Osteocyte (in vitro differentiated cells): ENCODE results near the gene GJC1. TPM values are rescaled to one million over a fixed set of nuclear protein-coding genes. Genes with fewer than 3 reads are reported as not detected.

Experiments
- total RNA-seq: library from RNA; stranded (reverse); gene quantifications from 2 replicates; pipeline ENCODE4 v1.2.1, GENCODE V29; 2021

The GJC1 gene
- total RNA-seq, 1 donor from 2014 or later = 43.0 TPM

Other genes starting within 250 kb of the GJC1 start
- 0.75 TPM in 1 of 2 replicates, not detected in the other for gene MEIOC, start 173.8 kb downstream of the GJC1 start, total RNA-seq
- 17.6 and 17.8 TPM in 2 replicates for gene CCDC43, start 140.5 kb downstream of the GJC1 start, total RNA-seq
- gene DBF4B, start 121.6 kb downstream of the GJC1 start, total RNA-seq = 6.7 and 9.2 TPM in 2 replicates
- gene ADAM11, start 71.3 kb downstream of the GJC1 start, total RNA-seq = 1.0 and 1.7 TPM in 2 replicates
- gene HIGD1B, start 17.6 kb upstream of the GJC1 start, total RNA-seq = not detected in 2 replicates
- gene EFTUD2, start 69.2 kb upstream of the GJC1 start, total RNA-seq = 95.6 and 102 TPM in 2 replicates
- not detected in 2 replicates for gene GFAP, start 85.2 kb upstream of the GJC1 start, total RNA-seq
- 5.6 and 6.9 TPM in 2 replicates for gene KIF18B, start 117.5 kb upstream of the GJC1 start, total RNA-seq
- gene C1QL1, start 138.0 kb upstream of the GJC1 start, total RNA-seq = 1.2 and 1.4 TPM in 2 replicates
- 41.3 and 42.2 TPM in 2 replicates for gene DCAKD, start 221.3 kb upstream of the GJC1 start, total RNA-seq
- 92.4 and 97.9 TPM in 2 replicates for gene NMT1, start 231.0 kb upstream of the GJC1 start, total RNA-seq